T-helper 9 cell (primary cell): Measurements from ENCODE around the gene HPN.
"Not testable (repeated sequence)": the region's sequence is repeated elsewhere in the genome, so short reads cannot be mapped to it uniquely, and the experiment has no call there.

Experiments
- DNase-seq: peaks from one replicate; pipeline ENCODE4 v3.0.0-alpha.2; 2020

The HPN gene

GRCh38 chr19:35028600-35028885 is 13.0 kb upstream of the HPN start:
- DNase-seq = not testable (repeated sequence)

GRCh38 chr19:35029275-35029736 is 12.2 kb upstream of the HPN start:
- not testable (repeated sequence) for DNase-seq

- DNase-seq = no peak
Measured at GRCh38 chr19:35029737-35030256, 11.7 kb upstream of the HPN start.

- peak; percentile 51 for DNase-seq
Measured at GRCh38 chr19:35030257-35031071, 11.1 kb upstream of the HPN start, which contains the start of gene SCN1B. TSS of gene SCN1B (plus strand) at chr19:35030470. CDS start at chr19:35030821, 351 bp downstream.

- DNase-seq = no peak
Measured at GRCh38 chr19:35031072-35031881, 10.2 kb upstream of the HPN start.

- DNase-seq = no peak
Measured at GRCh38 chr19:35032356-35032865, 9.1 kb upstream of the HPN start.

- DNase-seq = no peak
Measured at GRCh38 chr19:35033067-35034004, 8.2 kb upstream of the HPN start.

GRCh38 chr19:35034005-35034502 is 7.5 kb upstream of the HPN start:
- no peak for DNase-seq

- no peak for DNase-seq
Measured at GRCh38 chr19:35034588-35035382, 6.7 kb upstream of the HPN start.

GRCh38 chr19:35037716-35038622 is 3.6 kb upstream of the HPN start:
- no peak for DNase-seq

- no peak for DNase-seq
Measured at GRCh38 chr19:35038623-35039512, 2.7 kb upstream of the HPN start.

- DNase-seq = no peak
Measured at GRCh38 chr19:35039881-35040825, 1.4 kb upstream of the HPN start.

- no peak for DNase-seq
Measured at GRCh38 chr19:35040826-35041547, 534 bp upstream of the HPN start.

- DNase-seq = no peak
Measured at GRCh38 chr19:35042056-35042730, 672 bp downstream of the HPN start.

- DNase-seq = no peak
Measured at GRCh38 chr19:35042954-35043604, 1.6 kb downstream of the HPN start.

GRCh38 chr19:35043906-35044305 is 2.4 kb downstream of the HPN start:
- no peak for DNase-seq
